ENCODE measurements around the gene INHBA.

DNA sequence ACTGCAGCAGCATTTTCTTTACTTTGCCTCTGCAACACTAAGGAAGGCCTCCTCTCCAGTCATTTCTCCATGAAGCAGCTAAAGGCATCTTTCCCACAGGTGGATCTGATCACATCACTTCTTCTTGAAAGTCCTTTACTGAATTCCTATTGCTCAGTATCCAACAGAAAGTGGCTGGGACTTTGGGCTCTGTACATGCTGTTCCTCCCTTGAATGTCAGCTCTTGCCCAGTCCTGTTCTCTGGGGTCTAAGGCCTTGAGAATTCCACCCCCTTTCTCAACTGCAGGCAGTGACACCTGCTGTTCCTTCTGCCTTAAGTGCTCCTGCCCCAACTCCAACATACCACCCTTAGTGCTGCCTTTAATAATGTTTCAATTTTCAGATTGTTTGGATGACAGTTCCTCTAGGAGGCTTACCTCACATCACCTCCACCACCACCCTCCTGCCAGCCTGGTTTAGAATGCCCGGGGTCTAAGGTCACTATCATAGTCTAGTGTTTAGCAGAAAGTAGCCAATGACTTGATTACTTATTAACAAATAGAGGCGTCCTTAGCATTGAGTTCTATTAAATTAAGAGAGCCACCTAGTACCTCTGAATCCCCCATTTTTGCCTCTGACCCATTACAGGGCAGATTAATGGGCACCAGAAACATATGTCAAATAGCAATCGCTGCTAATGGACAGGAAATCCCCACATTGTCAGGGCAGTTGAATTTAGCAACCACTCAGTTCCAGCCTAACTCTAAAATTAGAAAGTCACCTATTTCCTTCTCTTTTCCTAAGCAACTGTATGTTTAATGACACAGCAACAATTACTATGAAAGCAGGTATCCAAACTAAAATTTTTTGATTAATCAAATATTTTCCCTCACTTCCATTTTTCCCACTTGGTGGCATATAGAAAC is 11.4 kb downstream of the INHBA start:
- no peak for TF ChIP-seq TAF1 (IDR thresholded peaks at IDR 0.05; ENCODE audit: low read depth, low read length)
- TF ChIP-seq POLR2A (IDR thresholded peaks at IDR 0.05; ENCODE audit: low read depth, low read length): no peak
- TF ChIP-seq POLR2AphosphoS5 (IDR thresholded peaks at IDR 0.05; ENCODE audit: low read depth, low read length): no peak
- TF ChIP-seq SPI1 (IDR thresholded peaks at IDR 0.05; ENCODE audit: low read depth, low read length): no peak
- TF ChIP-seq PAX5 (IDR thresholded peaks at IDR 0.05; ENCODE audit: insufficient read depth, low read length, severe bottlenecking): no peak
